ENCODE measurements around the gene NPAS3.

GRCh38 chr14:33836900-33837577 lies 898.4 kb downstream of the NPAS3 start:
- no peak for TF ChIP-seq CTCF (IDR thresholded peaks at IDR 0.05)
- TF ChIP-seq POLR2A (IDR thresholded peaks at IDR 0.05) = no peak
- TF ChIP-seq EP300 (IDR thresholded peaks at IDR 0.05) = no peak
- no peak for TF ChIP-seq POLR2AphosphoS5 (IDR thresholded peaks at IDR 0.05)

Measured in sigmoid colon (tissue), 4 donors.